PC-9 (cell line): Measurements from ENCODE around the gene COL13A1. TPM values are rescaled to one million over a fixed set of nuclear protein-coding genes. Genes with fewer than 3 reads are reported as not detected.

ENCODE experiments used
- BruUV-seq: library from RNA; stranded (reverse); fragments of 400-500 nt; replicated peaks from 2 replicates; lab custom pipeline; 2021; lab: Mats Ljungman, UMichigan
- CTCF ChIA-PET: fragments of 300-600 bp; sonication (Branson Sonifier 250); formaldehyde crosslinking; loops from one replicate; lab custom pipeline; 2022; ENCODE audit warnings: antibody characterized with exemption; lab: Charles Lee
- POLR2A ChIA-PET: fragments of 300-600 bp; sonication (Branson Sonifier 250); formaldehyde crosslinking; loops from one replicate; lab custom pipeline; 2022; ENCODE audit warnings: antibody characterized with exemption; ENCODE audit not compliant: unreplicated experiment; lab: Charles Lee
- DNase-seq, 2 experiments: peaks; one replicate each; pipeline versions ENCODE4 v3.0.0 to v3.0.0-alpha.2; 2015 to 2022; ENCODE audit warnings: mixed read lengths in 1 of 2
- H2AFZ ChIP-seq: fragments of 200-600 bp; sonication (generic); 2 replicates; pipeline ENCODE4 v1.8.1; 2017; ENCODE audit warnings: antibody characterized with exemption
- H3F3A ChIP-seq: fragments of 200-600 bp; sonication (generic); 2 replicates; pipeline ENCODE4 v1.8.1; 2017; ENCODE audit warnings: antibody characterized with exemption, mild to moderate bottlenecking, low read depth; ENCODE audit not compliant: insufficient read depth
- H3K27ac ChIP-seq: fragments of 200-600 bp; sonication (generic); 2 replicates; pipeline ENCODE4 v1.6.1; 2016; ENCODE audit warnings: mixed run types
- H3K27me3 ChIP-seq: fragments of 200-600 bp; sonication (generic); 2 replicates; pipeline ENCODE4 v1.6.1; 2016; ENCODE audit warnings: low read depth, mixed run types; ENCODE audit not compliant: insufficient read depth
- H3K36me3 ChIP-seq: fragments of 200-600 bp; sonication (generic); 2 replicates; pipeline ENCODE4 v1.6.1; 2016; ENCODE audit warnings: low read depth, mixed run types
- H3K4me1 ChIP-seq: fragments of 200-600 bp; sonication (generic); replicated peaks from 2 replicates; pipeline ENCODE4 v1.6.1; 2016; ENCODE audit warnings: mixed run types; ENCODE audit not compliant: insufficient read depth
- H3K4me2 ChIP-seq: fragments of 200-600 bp; sonication (generic); 2 replicates; pipeline ENCODE4 v1.6.1; 2017; ENCODE audit warnings: mixed run types
- H3K4me3 ChIP-seq: fragments of 200-600 bp; sonication (generic); 2 replicates; pipeline ENCODE4 v1.6.1; 2016; ENCODE audit warnings: mixed run types
- H3K79me2 ChIP-seq: fragments of 200-600 bp; sonication (generic); 2 replicates; pipeline ENCODE4 v1.6.1; 2017; ENCODE audit warnings: low read depth, mixed run types
- H3K9me2 ChIP-seq: fragments of 200-600 bp; sonication (generic); 2 replicates; pipeline ENCODE4 v1.8.1; 2017; ENCODE audit warnings: mild to moderate bottlenecking; ENCODE audit not compliant: insufficient read depth
- H3K9me3 ChIP-seq: fragments of 200-600 bp; sonication (generic); 2 replicates; pipeline ENCODE4 v1.8.1; 2016; ENCODE audit warnings: low read depth; ENCODE audit not compliant: insufficient read depth
- H4K20me1 ChIP-seq: fragments of 200-600 bp; sonication (generic); 2 replicates; pipeline ENCODE4 v1.8.1; 2017; ENCODE audit not compliant: insufficient read depth
- CTCF ChIP-seq: fragments of 200-600 bp; sonication (generic); conservative IDR thresholded peaks from 2 replicates; pipeline ENCODE4 v1.6.1; 2017; ENCODE audit warnings: mixed run types, antibody characterized with exemption, mild to moderate bottlenecking, moderate library complexity
- EZH2 ChIP-seq: fragments of 200-600 bp; sonication (generic); IDR thresholded peaks from 2 replicates; pipeline ENCODE4 v1.8.0; 2017; ENCODE audit warnings: antibody characterized with exemption, low read depth
- intact Hi-C: fragments of 100-400 bp; cut with micrococcal nuclease; formaldehyde crosslinking; loops from one replicate; pipeline ENCODE4 v1.10.0; 2022; ENCODE audit not compliant: unreplicated experiment
- total RNA-seq: library from RNA; stranded (reverse); gene quantifications from 2 replicates; pipeline ENCODE4 v1.2.3, GENCODE V29; 2021

Gene COL13A1
- total RNA-seq, 1 experiment from 2014 or later: 1.6 TPM

- H3K4me1 ChIP-seq: no peaks in the 10 kb centered on the region
- H3K9me2 ChIP-seq: no peaks in the 10 kb centered on the region
- ChIA-PET POLR2A (no interaction called here), CTCF (no interaction called here)
- no peak for TF ChIP-seq CTCF
- TF ChIP-seq EZH2: no peak
- H3K9me3 ChIP-seq: no peaks in the 10 kb centered on the region
- H4K20me1 ChIP-seq: no peaks in the 10 kb centered on the region
- no peak overlapping the region for H2AFZ ChIP-seq
- DNase-seq: no peak
- no peaks in the 10 kb centered on the region for H3K79me2 ChIP-seq
- BruUV-seq: no TSS peak
- H3K4me3 ChIP-seq: no peak overlapping the region
- H3K4me2 ChIP-seq: no peak overlapping the region
- no peaks in the 10 kb centered on the region for H3K36me3 ChIP-seq
- no peaks in the 10 kb centered on the region for H3K27me3 ChIP-seq
- no peak overlapping the region for H3K27ac ChIP-seq
- intact Hi-C loops: no loop called here
- H3F3A ChIP-seq: no peaks in the 10 kb centered on the region
Observed at GRCh38 chr10:69825604-69826003, 23.9 kb downstream of the COL13A1 start.

GRCh38 chr10:69826094-69826493 is 24.4 kb downstream of the COL13A1 start:
- no peaks in the 10 kb centered on the region for H3K9me2 ChIP-seq
- H3K27ac ChIP-seq: no peak overlapping the region
- no peaks in the 10 kb centered on the region for H3K4me1 ChIP-seq
- no peaks in the 10 kb centered on the region for H4K20me1 ChIP-seq
- no peaks in the 10 kb centered on the region for H3K9me3 ChIP-seq
- no peaks in the 10 kb centered on the region for H3K79me2 ChIP-seq
- H3K36me3 ChIP-seq: no peaks in the 10 kb centered on the region
- no peak overlapping the region for H3K4me2 ChIP-seq
- no peak for TF ChIP-seq EZH2
- no peak for TF ChIP-seq CTCF
- no TSS peak for BruUV-seq
- no peak overlapping the region for H3K4me3 ChIP-seq
- no peaks in the 10 kb centered on the region for H3F3A ChIP-seq
- no peak overlapping the region for H2AFZ ChIP-seq
- ChIA-PET CTCF (no interaction called here), POLR2A (no interaction called here)
- H3K27me3 ChIP-seq: no peaks in the 10 kb centered on the region
- intact Hi-C loops: no loop called here
- DNase-seq: no peak

- no peak overlapping the region for H3K27ac ChIP-seq
- no peaks in the 10 kb centered on the region for H3F3A ChIP-seq
- BruUV-seq: no TSS peak
- no peak for DNase-seq
- H3K9me2 ChIP-seq: no peaks in the 10 kb centered on the region
- ChIA-PET CTCF (no interaction called here), POLR2A (no interaction called here)
- no peak overlapping the region for H3K4me2 ChIP-seq
- H3K4me3 ChIP-seq: no peak overlapping the region
- no peaks in the 10 kb centered on the region for H3K36me3 ChIP-seq
- H3K9me3 ChIP-seq: no peaks in the 10 kb centered on the region
- no peaks in the 10 kb centered on the region for H4K20me1 ChIP-seq
- no peaks in the 10 kb centered on the region for H3K4me1 ChIP-seq
- H3K27me3 ChIP-seq: no peaks in the 10 kb centered on the region
- H3K79me2 ChIP-seq: no peaks in the 10 kb centered on the region
- no peak for TF ChIP-seq EZH2
- TF ChIP-seq CTCF: no peak
- no peak overlapping the region for H2AFZ ChIP-seq
- intact Hi-C loops: no loop called here
Observed at GRCh38 chr10:69826789-69827554, 25.3 kb downstream of the COL13A1 start.
